Lung (tissue), 12 donors: Measurements from ENCODE around the gene PPP1R3E. TPM values are rescaled to one million over a fixed set of nuclear protein-coding genes. Genes with fewer than 3 reads are reported as not detected.

Source experiments
- ATAC-seq: fragments of 200-7000 bp; cut with Tn5 transposase; one replicate; pipeline ENCODE4 v1.9.1; 2020; ENCODE audit warnings: moderate number of reproducible peaks; ENCODE audit not compliant: insufficient read depth, low FRiP score
- DNase-seq, 3 donors: peaks; one replicate each; pipeline ENCODE4 v3.0.0-alpha.2; 2013 to 2017
- H3K27ac ChIP-seq, 2 donors: one replicate each; pipeline ENCODE4 v1.5.1; 2013; ENCODE audit warnings: mild to moderate bottlenecking in 2 of 2, moderate library complexity in 2 of 2, control low read depth in 1 of 2, inconsistent platforms in 1 of 2, low read depth in 1 of 2, low read length in 1 of 2
- H3K27me3 ChIP-seq, 3 donors: one replicate each; pipeline ENCODE4 v1.5.1; 2013; ENCODE audit warnings: low read length in 2 of 3; ENCODE audit not compliant: control insufficient read depth in 3 of 3, insufficient read depth in 3 of 3
- H3K36me3 ChIP-seq, 4 donors: one replicate each; pipeline ENCODE4 v1.5.1; 2013; ENCODE audit warnings: low read length in 4 of 4, mild to moderate bottlenecking in 1 of 4, moderate library complexity in 1 of 4; ENCODE audit not compliant: control insufficient read depth in 4 of 4, insufficient read depth in 4 of 4
- H3K4me1 ChIP-seq, 5 donors: one replicate each; pipeline ENCODE4 v1.5.1; 2013; ENCODE audit warnings: low read length in 5 of 5, mild to moderate bottlenecking in 2 of 5, moderate library complexity in 1 of 5; ENCODE audit not compliant: control insufficient read depth in 5 of 5, insufficient read depth in 5 of 5
- H3K4me3 ChIP-seq: one replicate; pipeline ENCODE4 v1.5.1; 2013; ENCODE audit warnings: mild to moderate bottlenecking, control low read depth, moderate library complexity
- H3K9ac ChIP-seq, 2 donors: one replicate each; pipeline ENCODE4 v1.5.1; 2013; ENCODE audit warnings: low read length in 2 of 2, control low read depth in 1 of 2; ENCODE audit not compliant: insufficient read depth in 1 of 2
- H3K9me3 ChIP-seq, 4 donors: one replicate each; pipeline ENCODE4 v1.5.1; 2013; ENCODE audit warnings: low read length in 3 of 4, mild to moderate bottlenecking in 1 of 4, moderate library complexity in 1 of 4; ENCODE audit not compliant: control insufficient read depth in 4 of 4, insufficient read depth in 3 of 4
- CTCF ChIP-seq: IDR thresholded peaks from 2 replicates; pipeline ENCODE4 v1.5.1; 2012; ENCODE audit warnings: mild to moderate bottlenecking; ENCODE audit errors: control extremely low read depth, extremely low read depth
- WGBS, 2 donors: extraction: QIAGEN DNeasy Blood & Tissue Kit; methylation state at CpG; one replicate each; pipeline ENCODE4 v1.1.7; 2013; 5-methylcytosine and 5-hydroxymethylcytosine counted together
- polyA plus RNA-seq, 2 donors: library from polyadenylated mRNA; stranded (reverse); fragments of 200-250 nt; gene quantifications; one replicate each; pipeline ENCODE4 v1.2.1, GENCODE V29; 2013
- total RNA-seq, 2 donors: library from RNA; depleted of rRNA in 1 of 2; stranded (reverse); fragments of >200 nt in 1 of 2; gene quantifications; one replicate each; pipeline ENCODE4 v1.2.1, GENCODE V29; 2014 to 2021
- donor health status: control.
- donor health status: control.
- donor health status: Bipolar disorder and iron deficiency.
- donor health status: healthy.
- donor health status: DM: yes; HTN: yes; CAD: no.

Gene PPP1R3E
- total and polyA plus RNA-seq, 4 donors, result 7.1 to 16.4 (median 11.0) TPM

DNA sequence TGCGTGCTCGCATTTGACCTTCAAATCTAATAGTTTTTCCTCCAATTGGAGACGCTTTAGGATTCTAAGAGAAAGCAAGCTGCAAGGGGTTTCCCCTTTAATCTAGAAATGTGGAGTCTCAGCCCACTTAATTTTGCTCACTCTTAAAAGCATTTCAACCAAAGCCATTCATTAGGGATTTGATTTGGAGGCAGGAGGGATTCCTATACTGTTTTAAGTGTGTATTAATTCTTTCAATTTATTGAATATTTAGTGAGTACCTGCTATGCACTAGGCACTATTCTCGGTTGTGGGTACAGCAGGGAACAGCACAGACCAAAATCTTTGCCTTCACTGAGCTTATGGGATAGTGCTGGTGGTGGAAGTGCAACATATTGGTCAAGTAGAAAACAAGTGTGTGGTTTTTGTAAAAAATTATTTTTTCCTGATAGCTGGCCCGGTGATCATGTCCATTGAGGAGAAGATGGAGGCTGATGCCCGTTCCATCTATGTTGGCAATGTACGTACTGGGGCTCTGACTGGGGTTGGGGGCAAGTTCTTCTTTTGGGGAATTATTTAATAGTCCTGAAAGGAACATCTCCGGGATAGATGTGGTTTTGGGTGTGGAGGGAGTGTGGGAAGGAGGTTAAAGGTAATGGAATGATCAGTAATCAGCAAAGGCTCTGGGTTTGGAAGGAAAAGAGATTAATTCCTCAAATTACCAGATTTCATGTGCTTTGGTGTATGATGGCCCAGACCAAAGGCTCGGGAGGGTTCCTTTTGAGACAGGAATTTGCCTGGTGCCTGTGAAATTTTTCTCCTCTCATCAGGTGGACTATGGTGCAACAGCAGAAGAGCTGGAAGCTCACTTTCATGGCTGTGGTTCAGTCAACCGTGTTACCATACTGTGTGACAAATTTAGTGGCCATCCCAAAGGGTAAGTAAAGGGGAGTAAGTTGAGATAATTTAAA is 20.2 kb upstream of the PPP1R3E start:
- peak overlapping the region in 1 of 2 donors; percentile 24 for H3K27ac ChIP-seq
- TF ChIP-seq CTCF, result no peak

GRCh38 chr14:23321572-23322547 is 19.2 kb upstream of the PPP1R3E start:
- Histone ChIP-seq H3K27me3 (no peaks in the 10 kb centered on the region), H3K9ac (peak overlapping the region; percentile 74 to 99), H3K27ac (peak overlapping the region; percentile 94 to 97), H3K36me3 (peaks cover 14 to 30% (median 21%) of the 10 kb centered on the region in 4 donors), H3K4me1 (peaks cover 0 to 15% (median 5%) of the 10 kb centered on the region in 5 donors), H3K9me3 (no peaks in the 10 kb centered on the region), H3K4me3 (peak overlapping the region; percentile 70)
- DNase-seq (peak; percentile 32 to 60 (median 58)), ATAC-seq (peak; percentile 10)
- TF ChIP-seq CTCF, result no peak
- WGBS, 2 donors, result 1% methylated on average over 50 to 64 of the region's 64 CpGs

More for the DNA sequence above, 20.2 kb upstream of the PPP1R3E start:
- Histone ChIP-seq H3K27me3 (no peaks in the 10 kb centered on the region), H3K4me3 (peak overlapping the region; percentile 70), H3K9ac (peak overlapping the region; percentile 74 to 99), H3K9me3 (no peaks in the 10 kb centered on the region), H3K36me3 (peaks cover 14 to 30% (median 21%) of the 10 kb centered on the region in 4 donors), H3K4me1 (peaks cover 0 to 15% (median 5%) of the 10 kb centered on the region in 5 donors)
- WGBS, 2 donors, result 55 to 60% methylated on average over 10 of the region's 10 CpGs
- ATAC-seq (no peak), DNase-seq (no peak)

DNA sequence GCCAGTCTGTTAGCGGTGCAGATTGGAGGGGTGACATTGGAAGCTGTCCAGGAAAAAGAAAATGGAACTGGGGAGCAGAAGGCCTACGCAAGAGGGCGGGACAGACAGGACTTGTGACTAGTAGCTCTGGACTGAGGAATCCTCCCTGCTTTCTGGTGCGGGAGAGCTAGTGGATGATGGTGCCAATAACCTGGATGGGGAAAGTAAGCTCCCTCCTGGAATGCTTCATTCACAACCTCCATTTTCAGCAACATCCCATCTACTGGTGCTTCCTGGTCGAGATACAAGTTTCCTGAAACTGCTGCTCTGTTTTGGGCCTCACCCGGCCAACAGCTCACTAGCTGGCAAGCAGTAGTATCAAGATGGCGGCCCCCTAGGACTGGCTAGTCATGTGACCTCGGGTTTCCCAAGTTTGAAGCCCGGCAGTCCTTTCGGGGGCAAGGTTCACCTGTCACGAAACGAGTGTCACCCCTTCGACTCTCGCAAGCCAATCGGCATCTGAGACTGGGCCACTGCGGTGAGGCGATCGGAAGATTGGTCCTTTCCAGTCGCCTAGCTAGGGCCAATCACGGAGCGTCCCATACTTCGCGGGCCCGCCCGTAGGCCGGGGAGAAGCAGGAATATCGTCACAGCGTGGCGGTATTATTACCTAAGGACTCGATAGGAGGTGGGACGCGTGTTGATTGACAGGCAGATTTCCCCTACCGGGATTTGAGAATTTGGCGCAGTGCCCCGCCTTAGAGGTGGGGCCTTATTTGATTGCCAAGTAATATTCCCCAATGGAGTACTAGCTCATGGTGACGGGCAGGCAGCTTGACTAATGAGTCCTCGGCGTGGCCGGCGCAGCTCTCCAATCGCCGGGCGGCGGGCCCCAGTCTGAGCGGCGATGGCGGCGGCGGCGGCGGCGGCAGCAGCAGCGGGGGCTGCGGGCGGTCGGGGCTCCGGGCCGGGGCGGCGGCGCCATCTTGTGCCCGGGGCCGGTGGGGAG is 18.2 kb upstream of the PPP1R3E start, which contains the start of gene PABPN1:
PABPN1 (plus strand) TSS at position 874 of the 988 bp plus-strand sequence; CDS start at position 887, 13 bp downstream.
- peak within 1 kb of the TSS; percentile 74 to 99 for H3K9ac ChIP-seq

More for the DNA sequence above, 18.2 kb upstream of the PPP1R3E start, which contains the start of gene PABPN1:
- Histone ChIP-seq H3K27ac (peak within 1 kb of the TSS; percentile 97 to 98), H3K4me3 (peak within 1 kb of the TSS; percentile 70), H3K36me3 (peaks cover 14 to 28% (median 21%) of the 10 kb centered on the region in 4 donors), H3K27me3 (no peaks in the 10 kb centered on the region), H3K4me1 (peaks cover 0 to 15% (median 5%) of the 10 kb centered on the region in 5 donors), H3K9me3 (no peaks in the 10 kb centered on the region)
- ATAC-seq (peak; percentile 92), DNase-seq (peak; percentile 100)
- no peak for TF ChIP-seq CTCF
- 3 to 4% methylated on average over 52 to 63 of the region's 63 CpGs for WGBS, 2 donors
